Colon (tissue), 2 donors: ENCODE data around the gene KAZN.
"Not testable (repeated sequence)": the region's sequence is repeated elsewhere in the genome, so short reads cannot be mapped to it uniquely, and the experiment has no call there.

ENCODE experiments used
- FAIRE-seq: peaks from 2 replicates; lab custom pipeline; 2012; peaks lifted over from hg19 to GRCh38; lab: Jason Lieb, UNC
- donor health status: control.
- donor health status: control.

The KAZN gene

DNA sequence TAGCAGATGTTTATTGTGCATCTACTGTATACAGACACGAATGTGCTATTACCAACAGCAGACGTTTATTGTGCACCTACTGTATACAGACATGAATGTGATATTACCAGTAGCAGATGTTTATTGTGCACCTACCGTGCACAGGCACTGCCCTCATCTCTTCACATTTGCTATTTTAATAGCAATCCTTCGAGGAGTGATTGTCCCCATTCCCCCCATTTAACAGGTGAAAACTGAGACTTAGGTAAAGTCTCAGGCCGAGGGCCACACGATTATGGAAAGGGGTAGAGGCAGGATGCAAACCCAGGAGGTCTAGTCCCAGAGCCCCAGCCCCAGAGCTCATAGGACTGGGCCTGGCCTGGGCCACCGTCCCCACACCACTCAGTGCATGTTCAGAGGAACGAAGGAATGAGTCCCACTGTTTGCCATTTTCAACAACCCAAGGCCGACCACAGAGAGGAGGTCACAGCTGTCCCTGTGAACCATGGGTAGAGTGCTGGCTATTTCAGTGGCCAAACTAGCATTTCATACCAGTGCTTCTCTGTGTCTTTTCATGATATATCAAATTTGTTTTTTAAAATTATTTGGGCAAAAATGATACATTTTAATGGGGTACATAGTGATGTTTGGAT lies 440.6 kb downstream of the KAZN start:
- no peak for FAIRE-seq

DNA sequence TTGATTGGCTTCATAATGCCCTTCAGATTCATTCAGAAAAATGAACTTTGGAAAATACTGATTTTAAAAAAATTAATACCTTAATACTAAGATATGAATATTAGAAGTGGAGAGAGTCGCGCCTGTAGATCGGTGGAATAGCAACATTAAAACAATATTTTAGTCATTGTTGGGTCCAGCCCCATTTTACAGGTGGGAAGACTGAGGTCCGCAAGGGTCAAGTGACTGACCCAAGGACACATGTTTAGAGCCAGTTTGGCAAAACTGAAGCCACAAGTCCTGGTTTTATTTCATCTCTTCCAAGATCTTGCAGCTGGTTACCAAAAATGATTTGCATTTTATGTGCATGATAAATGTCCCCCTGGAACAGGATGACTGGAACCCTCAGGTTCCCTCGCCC lies 441.4 kb downstream of the KAZN start:
- no peak for FAIRE-seq

DNA sequence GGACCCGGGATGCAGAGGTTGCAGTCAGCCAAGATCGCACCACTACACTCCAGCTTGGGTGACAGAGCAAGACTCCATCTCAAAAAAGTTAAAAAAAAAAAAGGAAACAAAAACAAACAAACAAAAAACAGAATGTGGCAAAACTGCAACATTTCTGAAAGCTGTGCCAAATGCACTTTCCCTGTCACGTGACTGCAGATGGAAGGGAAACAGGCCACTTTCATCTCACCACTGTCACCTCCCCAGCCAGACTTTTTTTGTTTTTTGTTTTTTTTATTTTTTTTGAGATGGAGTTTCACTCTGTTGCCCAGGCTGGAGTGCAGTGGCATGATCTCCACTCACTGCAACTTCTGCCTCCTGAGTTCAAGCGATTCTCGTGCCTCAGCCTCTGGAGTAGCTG lies 442.2 kb downstream of the KAZN start:
- FAIRE-seq, result not testable (repeated sequence)

GRCh38 chr1:15042866-15043265 lies 444.4 kb downstream of the KAZN start:
- FAIRE-seq, result no peak

- FAIRE-seq, result no peak
Observed at GRCh38 chr1:15043934-15044333, 445.4 kb downstream of the KAZN start.

GRCh38 chr1:15045123-15045522 lies 446.6 kb downstream of the KAZN start:
- no peak for FAIRE-seq

- no peak for FAIRE-seq
Observed at GRCh38 chr1:15046487-15047165, 448.1 kb downstream of the KAZN start.

- no peak for FAIRE-seq
Observed at GRCh38 chr1:15047237-15047636, 448.8 kb downstream of the KAZN start.

DNA sequence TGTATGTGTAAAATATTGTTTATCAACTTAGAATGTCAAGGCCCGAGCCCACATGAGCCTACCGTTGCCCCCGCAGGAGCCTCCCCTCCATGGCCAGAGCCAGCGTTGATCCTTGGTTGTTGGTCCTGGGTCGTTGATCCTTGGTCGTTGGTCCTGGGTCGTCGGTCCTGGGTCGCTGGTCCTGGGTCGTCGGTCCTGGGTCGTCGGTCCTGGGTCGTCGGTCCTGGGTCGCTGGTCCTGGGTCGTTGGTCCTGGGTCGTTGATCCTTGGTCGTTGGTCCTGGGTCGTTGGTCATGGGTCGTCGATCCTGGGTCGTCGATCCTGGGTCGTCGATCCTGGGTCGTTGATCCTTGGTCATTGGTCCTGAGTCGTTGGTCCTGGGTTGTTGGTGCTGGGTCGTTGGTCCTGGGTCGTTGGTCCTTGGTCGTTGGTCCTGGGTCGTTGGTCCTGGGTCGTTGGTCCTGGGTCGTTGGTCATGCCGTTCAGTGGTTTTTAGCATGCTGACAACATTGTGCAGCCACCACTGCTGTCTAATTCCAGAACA lies 450.0 kb downstream of the KAZN start:
- FAIRE-seq, result no peak

DNA sequence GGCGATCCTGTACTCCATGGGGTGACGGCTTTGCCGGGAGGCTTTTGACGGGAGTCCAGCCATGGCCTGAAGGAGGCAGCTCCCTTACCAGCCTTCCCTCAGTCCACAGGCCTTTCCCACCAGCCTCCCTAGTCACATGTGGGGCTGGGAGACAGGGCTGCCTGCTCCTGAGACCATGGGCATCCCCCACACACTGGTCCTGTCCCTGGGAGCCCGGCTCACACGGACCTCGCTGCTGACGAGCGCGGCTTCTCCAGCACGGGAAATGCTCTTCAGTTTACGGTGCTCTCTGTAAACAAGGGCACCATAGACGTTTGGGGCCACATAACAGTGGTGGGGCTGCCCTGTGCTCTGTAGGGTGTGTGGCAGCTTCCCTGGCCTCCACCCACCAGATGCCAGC lies 450.6 kb downstream of the KAZN start:
- no peak for FAIRE-seq

- no peak for FAIRE-seq
Observed at GRCh38 chr1:15051882-15052528, 453.5 kb downstream of the KAZN start.

DNA sequence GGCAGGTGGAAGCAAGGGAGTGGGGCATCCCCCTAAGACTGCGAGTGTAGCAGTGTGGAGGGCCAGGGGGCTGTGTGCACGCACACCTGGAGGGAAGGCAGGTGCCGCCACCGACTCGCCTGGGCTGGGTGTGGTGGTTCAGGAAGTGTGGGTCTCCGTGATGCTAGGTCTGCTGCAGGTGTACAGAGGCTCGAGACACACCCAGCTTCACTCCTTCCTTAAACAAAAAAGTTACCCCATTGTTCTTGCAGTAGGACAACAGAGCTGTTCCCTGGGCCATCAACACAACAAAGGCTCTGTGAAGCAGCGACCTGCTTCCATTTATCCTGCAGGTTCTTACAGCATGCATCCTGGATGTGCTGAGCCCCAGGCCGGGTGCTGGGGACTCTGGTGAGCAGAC lies 454.7 kb downstream of the KAZN start:
- FAIRE-seq, result no peak

GRCh38 chr1:15055736-15056415 lies 457.4 kb downstream of the KAZN start:
- FAIRE-seq, result no peak

- no peak for FAIRE-seq
Observed at GRCh38 chr1:15056515-15057285, 458.2 kb downstream of the KAZN start.

GRCh38 chr1:15057834-15058233 lies 459.3 kb downstream of the KAZN start:
- FAIRE-seq, result no peak

DNA sequence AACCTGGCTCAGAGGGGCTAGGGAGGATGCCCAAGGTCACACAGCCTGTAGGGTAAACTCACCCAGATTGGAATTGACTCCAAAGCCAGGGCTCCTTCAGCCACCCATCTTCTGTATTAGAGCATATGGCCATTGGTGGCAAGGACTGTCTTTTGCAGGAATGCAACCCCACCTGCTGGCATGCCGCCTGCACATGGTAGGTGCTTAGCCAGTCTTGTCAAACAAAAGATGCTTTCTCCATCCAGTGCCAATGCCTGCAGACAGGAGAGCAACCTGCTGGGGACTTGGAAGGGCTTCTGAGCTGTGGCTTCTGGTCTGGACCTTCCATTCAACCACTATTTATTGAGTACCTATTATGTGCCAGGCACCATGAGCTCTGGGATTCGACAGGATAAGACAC lies 459.8 kb downstream of the KAZN start:
- FAIRE-seq, result no peak

DNA sequence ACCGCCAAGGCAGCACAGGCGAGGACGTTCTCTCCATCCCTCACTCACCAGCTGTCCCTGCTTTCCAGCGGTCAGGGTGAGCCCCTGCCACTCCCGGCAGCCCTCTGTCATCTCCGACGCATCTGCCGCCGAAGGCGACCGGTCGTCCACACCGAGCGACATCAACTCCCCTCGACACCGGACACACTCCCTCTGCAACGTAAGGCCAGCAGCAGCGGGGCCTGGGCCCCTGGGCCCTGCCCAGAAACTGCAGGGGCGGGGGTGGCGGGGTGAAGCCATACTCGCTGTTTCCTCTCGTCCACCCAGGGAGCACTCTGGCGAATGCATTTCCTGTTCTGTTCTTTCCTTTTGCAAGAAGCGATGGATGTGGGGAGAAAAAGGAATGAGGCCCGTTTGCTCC lies 461.6 kb downstream of the KAZN start:
- no peak for FAIRE-seq

DNA sequence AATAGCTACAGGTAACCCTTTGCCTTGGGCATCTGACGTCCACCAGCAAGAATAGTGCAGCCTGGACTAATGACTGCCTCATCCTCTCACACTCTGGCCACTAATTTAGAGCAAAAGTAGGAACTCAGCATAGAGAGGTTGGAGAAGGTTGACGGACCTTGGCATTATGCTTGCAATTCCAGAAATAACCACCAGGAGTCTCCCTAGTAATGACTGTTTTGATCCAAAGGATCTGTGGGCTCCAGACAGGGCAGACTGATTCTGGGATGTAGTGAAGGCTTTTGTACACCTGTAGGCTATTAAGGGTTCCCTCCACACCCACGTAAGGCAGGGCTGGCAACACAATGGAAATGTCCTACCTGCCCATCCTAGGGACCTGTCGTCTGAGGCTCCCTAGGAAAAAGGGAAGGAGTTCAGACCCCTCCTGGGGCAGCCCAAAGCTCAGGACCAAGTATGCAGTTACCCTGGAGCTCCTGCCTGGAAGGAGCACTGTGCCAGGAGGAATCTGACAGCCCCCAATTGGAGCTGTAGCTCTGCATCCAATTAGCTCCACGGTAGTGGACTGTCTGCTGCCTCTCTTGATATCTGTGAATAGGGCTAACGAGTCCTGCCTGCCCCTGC lies 464.1 kb downstream of the KAZN start:
- FAIRE-seq, result no peak

GRCh38 chr1:15063346-15063745 lies 464.9 kb downstream of the KAZN start:
- no peak for FAIRE-seq

GRCh38 chr1:15063783-15064182 lies 465.3 kb downstream of the KAZN start:
- no peak for FAIRE-seq

DNA sequence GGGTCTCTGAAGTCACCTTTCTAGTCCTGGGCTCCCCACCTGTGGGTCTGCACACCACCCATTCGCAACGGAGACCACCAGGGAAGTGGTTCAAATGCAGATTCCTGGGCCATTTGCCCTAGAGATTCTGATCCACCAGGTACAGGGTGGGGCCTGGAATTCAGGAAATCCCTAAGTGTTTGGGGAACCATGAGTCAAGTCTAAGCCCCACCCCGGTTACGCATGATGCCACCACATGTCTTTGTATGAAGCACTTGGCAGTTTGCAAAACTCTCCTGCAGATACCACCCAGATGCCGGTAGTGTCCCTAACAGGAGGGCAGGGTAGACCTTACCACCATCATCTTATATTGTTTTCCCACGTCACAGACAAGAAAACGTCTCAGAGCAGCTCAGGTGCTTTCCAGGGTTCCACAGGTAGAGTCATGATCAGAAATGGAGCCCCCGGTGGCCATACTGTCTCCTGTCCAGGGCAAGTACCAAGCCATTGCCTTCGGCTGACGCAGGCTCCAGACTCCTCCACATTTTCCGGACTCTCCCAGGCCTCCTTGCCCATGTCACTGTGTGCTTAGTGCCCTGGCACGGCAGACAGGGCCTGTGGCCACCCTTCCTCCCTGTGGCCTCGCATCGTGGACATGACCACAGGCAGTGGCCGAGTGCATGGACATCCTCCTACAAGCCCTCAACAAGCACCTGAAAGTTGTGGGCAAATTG lies 465.9 kb downstream of the KAZN start:
- FAIRE-seq, result no peak
